ENCODE results near the gene MSN.

The MSN gene

DNA sequence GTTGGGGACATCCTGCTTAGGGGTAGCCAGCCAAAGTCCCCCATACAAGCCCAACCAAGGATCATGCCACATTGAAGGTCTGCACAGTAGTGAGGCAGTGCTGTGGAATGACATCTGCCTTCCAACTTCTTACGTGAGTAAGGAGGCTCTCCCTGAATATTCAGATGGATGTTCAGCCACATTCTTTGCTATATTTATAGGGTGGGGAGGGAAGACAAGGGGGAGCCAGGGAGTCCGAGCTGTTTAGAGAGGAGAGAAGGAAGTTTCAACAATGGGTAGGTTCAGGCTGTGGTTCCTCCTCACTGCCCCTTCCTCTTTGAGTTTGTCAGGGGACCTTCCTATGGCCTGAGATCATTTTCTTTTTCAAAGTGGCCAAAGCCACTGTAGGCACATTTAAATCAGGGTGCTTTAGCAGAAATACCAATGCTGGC is 29.8 kb downstream of the MSN start:
- Histone ChIP-seq H3K27ac (ENCODE audit: extremely low read depth, low read depth, low read length) (no peak overlapping the region), H3K4me3 (ENCODE audit: low read depth, low read length) (no peak overlapping the region), H3K36me3 (ENCODE audit: control insufficient read depth in 2 of 2, insufficient read depth in 1 of 2, low read length in 2 of 2) (no peaks in the 10 kb centered on the region), H3K9me3 (ENCODE audit: control insufficient read depth, insufficient read depth, low read depth, low read length) (no peaks in the 10 kb centered on the region), H3K4me1 (ENCODE audit: control insufficient read depth, insufficient read depth, low read length) (no peaks in the 10 kb centered on the region)
- no peak for TF ChIP-seq ZBTB44 (tag by site-specific recombination; IDR thresholded peaks at IDR 0.05)
- no peak for TF ChIP-seq ZNF18 (tag by site-specific recombination; IDR thresholded peaks at IDR 0.05)
- TF ChIP-seq, protein P1, sequence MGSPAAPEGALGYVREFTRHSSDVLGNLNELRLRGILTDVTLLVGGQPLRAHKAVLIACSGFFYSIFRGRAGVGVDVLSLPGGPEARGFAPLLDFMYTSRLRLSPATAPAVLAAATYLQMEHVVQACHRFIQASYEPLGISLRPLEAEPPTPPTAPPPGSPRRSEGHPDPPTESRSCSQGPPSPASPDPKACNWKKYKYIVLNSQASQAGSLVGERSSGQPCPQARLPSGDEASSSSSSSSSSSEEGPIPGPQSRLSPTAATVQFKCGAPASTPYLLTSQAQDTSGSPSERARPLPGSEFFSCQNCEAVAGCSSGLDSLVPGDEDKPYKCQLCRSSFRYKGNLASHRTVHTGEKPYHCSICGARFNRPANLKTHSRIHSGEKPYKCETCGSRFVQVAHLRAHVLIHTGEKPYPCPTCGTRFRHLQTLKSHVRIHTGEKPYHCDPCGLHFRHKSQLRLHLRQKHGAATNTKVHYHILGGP (tag by site-specific recombination; IDR thresholded peaks at IDR 0.05), result no peak
- no peak for TF ChIP-seq ZNF558 (tag by site-specific recombination; IDR thresholded peaks at IDR 0.05)
- TF ChIP-seq ZNF16 (tag by site-specific recombination; IDR thresholded peaks at IDR 0.05; ENCODE audit: low read depth), result no peak
- no peak for TF ChIP-seq ZNF112 (tag by site-specific recombination; IDR thresholded peaks at IDR 0.05)
- no peak for TF ChIP-seq ZNF596 (tag by site-specific recombination; IDR thresholded peaks at IDR 0.05)
- TF ChIP-seq YY1 (tag by site-specific recombination; IDR thresholded peaks at IDR 0.05), result no peak
- TF ChIP-seq ZNF48 (tag by site-specific recombination; IDR thresholded peaks at IDR 0.05), result no peak
- TF ChIP-seq SP2 (tag by site-specific recombination; IDR thresholded peaks at IDR 0.05), result no peak
- TF ChIP-seq ZNF561 (tag by site-specific recombination; IDR thresholded peaks at IDR 0.05; ENCODE audit: borderline replicate concordance), result no peak
- no peak for TF ChIP-seq ZNF571 (tag by site-specific recombination; IDR thresholded peaks at IDR 0.05)
- no peak for TF ChIP-seq ZNF416 (tag by site-specific recombination; IDR thresholded peaks at IDR 0.05)
- CTCF ChIA-PET, result interaction anchor here (0.7 kb wide), 1 partner anchor 166 kb away, joined by 3 read pairs; no protein-coding TSS in a partner anchor
- POLR2A ChIA-PET, result no interaction called here

GRCh38 chrX:65697915-65698796 is 30.7 kb downstream of the MSN start:
- Histone ChIP-seq H3K4me3 (ENCODE audit: low read depth, low read length) (no peak overlapping the region), H3K4me1 (ENCODE audit: control insufficient read depth, insufficient read depth, low read length) (no peaks in the 10 kb centered on the region), H3K9me3 (ENCODE audit: control insufficient read depth, insufficient read depth, low read depth, low read length) (no peaks in the 10 kb centered on the region), H3K36me3 (ENCODE audit: control insufficient read depth in 2 of 2, insufficient read depth in 1 of 2, low read length in 2 of 2) (no peaks in the 10 kb centered on the region), H3K27ac (ENCODE audit: extremely low read depth, low read depth, low read length) (no peak overlapping the region)
- no peak for TF ChIP-seq ZFP41 (tag by site-specific recombination; IDR thresholded peaks at IDR 0.05; ENCODE audit: borderline replicate concordance)
- TF ChIP-seq ZNF514 (tag by site-specific recombination; IDR thresholded peaks at IDR 0.05), result no peak
- TF ChIP-seq, protein P2, sequence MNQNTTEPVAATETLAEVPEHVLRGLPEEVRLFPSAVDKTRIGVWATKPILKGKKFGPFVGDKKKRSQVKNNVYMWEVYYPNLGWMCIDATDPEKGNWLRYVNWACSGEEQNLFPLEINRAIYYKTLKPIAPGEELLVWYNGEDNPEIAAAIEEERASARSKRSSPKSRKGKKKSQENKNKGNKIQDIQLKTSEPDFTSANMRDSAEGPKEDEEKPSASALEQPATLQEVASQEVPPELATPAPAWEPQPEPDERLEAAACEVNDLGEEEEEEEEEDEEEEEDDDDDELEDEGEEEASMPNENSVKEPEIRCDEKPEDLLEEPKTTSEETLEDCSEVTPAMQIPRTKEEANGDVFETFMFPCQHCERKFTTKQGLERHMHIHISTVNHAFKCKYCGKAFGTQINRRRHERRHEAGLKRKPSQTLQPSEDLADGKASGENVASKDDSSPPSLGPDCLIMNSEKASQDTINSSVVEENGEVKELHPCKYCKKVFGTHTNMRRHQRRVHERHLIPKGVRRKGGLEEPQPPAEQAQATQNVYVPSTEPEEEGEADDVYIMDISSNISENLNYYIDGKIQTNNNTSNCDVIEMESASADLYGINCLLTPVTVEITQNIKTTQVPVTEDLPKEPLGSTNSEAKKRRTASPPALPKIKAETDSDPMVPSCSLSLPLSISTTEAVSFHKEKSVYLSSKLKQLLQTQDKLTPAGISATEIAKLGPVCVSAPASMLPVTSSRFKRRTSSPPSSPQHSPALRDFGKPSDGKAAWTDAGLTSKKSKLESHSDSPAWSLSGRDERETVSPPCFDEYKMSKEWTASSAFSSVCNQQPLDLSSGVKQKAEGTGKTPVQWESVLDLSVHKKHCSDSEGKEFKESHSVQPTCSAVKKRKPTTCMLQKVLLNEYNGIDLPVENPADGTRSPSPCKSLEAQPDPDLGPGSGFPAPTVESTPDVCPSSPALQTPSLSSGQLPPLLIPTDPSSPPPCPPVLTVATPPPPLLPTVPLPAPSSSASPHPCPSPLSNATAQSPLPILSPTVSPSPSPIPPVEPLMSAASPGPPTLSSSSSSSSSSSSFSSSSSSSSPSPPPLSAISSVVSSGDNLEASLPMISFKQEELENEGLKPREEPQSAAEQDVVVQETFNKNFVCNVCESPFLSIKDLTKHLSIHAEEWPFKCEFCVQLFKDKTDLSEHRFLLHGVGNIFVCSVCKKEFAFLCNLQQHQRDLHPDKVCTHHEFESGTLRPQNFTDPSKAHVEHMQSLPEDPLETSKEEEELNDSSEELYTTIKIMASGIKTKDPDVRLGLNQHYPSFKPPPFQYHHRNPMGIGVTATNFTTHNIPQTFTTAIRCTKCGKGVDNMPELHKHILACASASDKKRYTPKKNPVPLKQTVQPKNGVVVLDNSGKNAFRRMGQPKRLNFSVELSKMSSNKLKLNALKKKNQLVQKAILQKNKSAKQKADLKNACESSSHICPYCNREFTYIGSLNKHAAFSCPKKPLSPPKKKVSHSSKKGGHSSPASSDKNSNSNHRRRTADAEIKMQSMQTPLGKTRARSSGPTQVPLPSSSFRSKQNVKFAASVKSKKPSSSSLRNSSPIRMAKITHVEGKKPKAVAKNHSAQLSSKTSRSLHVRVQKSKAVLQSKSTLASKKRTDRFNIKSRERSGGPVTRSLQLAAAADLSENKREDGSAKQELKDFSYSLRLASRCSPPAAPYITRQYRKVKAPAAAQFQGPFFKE (tag by site-specific recombination; IDR thresholded peaks at IDR 0.05; ENCODE audit: borderline replicate concordance), result no peak
- no peak for TF ChIP-seq SCRT1 (tag by site-specific recombination; IDR thresholded peaks at IDR 0.05; ENCODE audit: borderline replicate concordance)
- TF ChIP-seq ZNF555 (tag by site-specific recombination; conservative IDR thresholded peaks at IDR 0.05), result no peak
- no peak for TF ChIP-seq ZNF133 (tag by site-specific recombination; IDR thresholded peaks at IDR 0.05)
- ChIA-PET CTCF (no interaction called here), POLR2A (interaction anchor here (1.0 kb wide), 1 partner anchor 8 kb away, joined by 3 read pairs; no protein-coding TSS in a partner anchor)
